Activated CD4-positive, alpha-beta T cell treated with anti-CD3 and anti-CD28 coated beads for 1 hour (primary cell): Measurements from ENCODE around the gene CCDC30.
"Not testable (repeated sequence)": the region's sequence is repeated elsewhere in the genome, so short reads cannot be mapped to it uniquely, and the experiment has no call there.

Experiments used
- DNase-seq: peaks from one replicate; pipeline ENCODE4 v3.0.0-alpha.2; 2020

The CCDC30 gene

GRCh38 chr1:42454403-42454802 is 8.7 kb upstream of the CCDC30 start:
- no peak for DNase-seq

DNA sequence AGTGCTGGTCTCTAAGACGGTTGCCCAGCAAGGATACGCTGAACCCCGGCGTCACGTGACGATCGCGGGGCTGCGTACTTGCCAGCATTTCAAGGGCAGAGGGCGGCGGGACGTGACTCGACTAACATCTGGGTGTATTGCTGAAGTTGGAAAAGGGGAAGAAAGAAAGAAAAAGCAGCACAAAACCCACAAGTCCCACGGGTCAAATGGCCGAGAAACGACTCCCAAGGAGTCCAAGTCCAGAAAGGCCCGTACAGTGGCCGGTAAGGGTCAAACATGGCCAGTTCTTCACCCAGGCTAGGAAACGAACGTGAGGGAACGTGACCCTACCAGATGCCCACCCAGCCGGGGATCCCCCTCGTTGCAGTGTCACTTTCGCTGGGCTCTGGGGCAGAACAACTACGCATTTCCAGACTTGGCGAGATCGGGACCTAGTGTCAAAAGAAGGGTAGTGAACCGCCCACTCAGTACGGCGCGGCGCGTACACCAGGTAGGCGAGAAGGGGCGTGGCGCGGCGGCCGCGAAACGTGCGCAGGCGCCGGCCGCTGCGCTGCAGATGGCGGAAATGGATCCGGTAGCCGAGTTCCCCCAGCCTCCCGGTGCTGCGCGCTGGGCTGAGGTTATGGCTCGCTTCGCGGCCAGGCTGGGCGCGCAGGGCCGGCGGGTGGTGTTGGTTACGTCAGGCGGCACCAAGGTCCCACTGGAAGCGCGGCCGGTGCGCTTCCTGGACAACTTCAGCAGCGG is 6.9 kb upstream of the CCDC30 start, which contains the start of the genes PPCS and ZMYND12:
PPCS (plus strand) TSS at position 534 of the 744 bp plus-strand sequence; CDS start at position 557, 23 bp downstream.
ZMYND12 (minus strand) TSS at position 13 of the 744 bp plus-strand sequence. CDS start 25 bp downstream, outside the sequence.
- peak; percentile 84 for DNase-seq

DNA sequence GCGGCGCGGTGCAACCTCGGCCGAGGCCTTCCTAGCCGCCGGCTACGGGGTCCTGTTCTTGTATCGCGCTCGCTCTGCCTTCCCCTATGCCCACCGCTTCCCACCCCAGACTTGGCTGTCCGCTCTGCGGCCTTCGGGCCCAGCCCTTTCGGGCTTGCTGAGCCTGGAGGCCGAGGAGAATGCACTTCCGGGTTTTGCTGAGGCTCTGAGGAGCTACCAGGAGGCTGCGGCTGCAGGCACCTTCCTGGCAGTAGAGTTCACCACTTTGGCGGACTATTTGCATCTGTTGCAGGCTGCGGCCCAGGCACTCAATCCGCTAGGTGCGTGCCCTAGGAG is 6.4 kb upstream of the CCDC30 start:
- peak; percentile 37 for DNase-seq

GRCh38 chr1:42461196-42461595 is 1.9 kb upstream of the CCDC30 start:
- DNase-seq: no peak

GRCh38 chr1:42463921-42464320 is 835 bp downstream of the CCDC30 start:
- no peak for DNase-seq

DNA sequence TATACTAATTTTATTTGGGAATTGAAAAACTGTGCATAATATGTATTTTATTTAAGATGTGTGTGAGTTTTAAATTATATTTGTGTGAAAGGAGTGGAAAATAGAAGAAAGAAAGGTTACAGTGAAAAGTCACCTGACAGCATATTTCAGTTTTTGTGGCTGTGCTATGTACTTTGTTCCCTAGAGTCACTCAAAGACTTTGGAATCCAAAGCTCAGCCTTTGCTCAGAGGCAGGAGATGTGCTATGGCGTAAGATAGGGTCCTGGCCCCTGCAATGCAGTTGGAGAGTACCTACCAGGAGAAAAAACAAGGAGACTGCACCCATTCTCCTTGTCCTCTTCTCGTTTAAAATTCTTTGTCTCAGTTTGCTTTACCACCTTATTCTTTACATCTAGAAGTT is 2.9 kb downstream of the CCDC30 start:
- no peak for DNase-seq

GRCh38 chr1:42469727-42470126 is 6.6 kb downstream of the CCDC30 start:
- no peak for DNase-seq

DNA sequence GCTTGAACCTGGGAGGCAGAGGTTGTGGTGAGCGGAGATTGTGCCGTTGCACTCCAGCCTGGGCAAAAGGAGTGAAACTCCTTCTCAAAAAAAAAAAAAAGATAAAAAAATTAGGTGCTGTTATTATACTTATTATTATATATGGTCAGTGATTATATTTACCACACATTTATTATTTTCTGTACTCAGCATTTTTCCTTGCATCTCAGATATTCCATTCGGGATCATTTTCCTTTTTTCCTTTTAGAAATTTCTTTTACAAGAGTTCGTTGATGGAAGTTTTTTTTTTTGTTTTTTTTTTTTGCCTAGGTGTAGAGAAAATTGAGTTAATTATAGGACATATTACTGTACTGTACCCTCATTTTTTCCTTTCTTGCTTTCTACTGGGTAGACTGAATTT is 13.5 kb downstream of the CCDC30 start:
- no peak for DNase-seq

GRCh38 chr1:42477354-42477753 is 14.3 kb downstream of the CCDC30 start:
- DNase-seq: not testable (repeated sequence)

DNA sequence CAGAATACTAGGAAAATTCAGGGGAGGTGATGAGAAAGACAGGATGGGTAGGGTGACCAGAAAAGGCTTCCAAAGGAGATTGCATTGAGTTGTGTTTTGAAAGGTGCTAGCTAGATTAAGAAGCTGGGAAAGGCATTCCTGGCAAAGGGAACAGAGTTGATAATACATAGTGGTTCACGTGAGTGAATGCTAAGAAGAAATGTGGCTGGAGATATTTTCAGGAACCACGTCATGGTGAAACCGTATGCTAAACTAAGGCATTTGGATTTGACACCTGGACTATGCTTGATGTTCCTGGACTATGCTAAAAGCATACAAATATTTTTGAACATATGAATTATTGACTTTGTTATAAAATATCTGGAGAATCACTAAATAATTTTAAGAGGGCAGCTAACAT is 14.7 kb downstream of the CCDC30 start:
- no peak for DNase-seq

GRCh38 chr1:42479621-42480020 is 16.5 kb downstream of the CCDC30 start:
- DNase-seq: no peak

- no peak for DNase-seq
These were observed 17.8 kb downstream of the CCDC30 start for GRCh38 chr1:42480921-42481320.

DNA sequence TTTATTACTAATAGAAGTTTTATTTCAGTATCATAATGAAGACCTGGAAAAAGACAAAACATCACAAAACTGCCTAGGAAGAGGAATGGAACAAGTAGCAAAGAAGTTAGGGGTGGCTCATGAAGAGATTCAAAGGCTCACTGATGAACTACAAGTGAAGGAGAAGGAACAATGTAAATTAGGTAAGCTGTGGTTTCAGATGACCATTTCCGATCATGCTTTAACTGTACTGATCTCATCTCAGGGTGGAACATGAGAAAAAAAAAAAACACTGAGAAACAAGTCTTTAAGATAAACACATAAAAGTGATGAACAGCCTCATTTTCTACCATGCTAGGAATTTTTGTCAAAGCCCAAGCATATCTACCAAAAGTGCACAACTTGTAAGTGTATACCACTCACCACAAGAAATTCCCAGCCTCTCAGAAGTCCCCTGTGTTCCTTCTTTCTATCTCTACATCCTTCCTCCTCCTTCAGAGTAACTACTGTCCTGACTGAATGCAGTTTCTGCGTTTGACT is 19.6 kb downstream of the CCDC30 start:
- DNase-seq: no peak

GRCh38 chr1:42484382-42484781 is 21.3 kb downstream of the CCDC30 start:
- no peak for DNase-seq

DNA sequence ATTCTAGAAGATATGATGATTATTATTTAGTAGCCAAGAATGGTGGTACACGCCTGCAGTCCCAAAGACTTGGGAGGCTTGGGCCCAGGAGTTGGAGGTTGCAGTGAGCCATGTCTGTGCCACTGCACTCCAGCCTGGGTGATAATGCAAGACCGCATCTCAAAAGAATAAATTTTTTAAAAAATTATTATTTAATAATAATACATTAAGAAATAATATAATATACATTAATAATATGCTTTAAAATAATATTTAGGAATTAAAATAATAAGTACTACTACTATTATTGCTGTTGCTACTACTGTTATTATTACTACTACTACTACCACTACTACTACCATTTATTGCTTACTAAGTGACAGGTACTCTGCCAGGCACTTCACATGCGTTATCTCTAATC is 27.2 kb downstream of the CCDC30 start:
- no peak for DNase-seq

- DNase-seq: not testable (repeated sequence)
These were observed 38.9 kb downstream of the CCDC30 start for GRCh38 chr1:42502031-42502430.

DNA sequence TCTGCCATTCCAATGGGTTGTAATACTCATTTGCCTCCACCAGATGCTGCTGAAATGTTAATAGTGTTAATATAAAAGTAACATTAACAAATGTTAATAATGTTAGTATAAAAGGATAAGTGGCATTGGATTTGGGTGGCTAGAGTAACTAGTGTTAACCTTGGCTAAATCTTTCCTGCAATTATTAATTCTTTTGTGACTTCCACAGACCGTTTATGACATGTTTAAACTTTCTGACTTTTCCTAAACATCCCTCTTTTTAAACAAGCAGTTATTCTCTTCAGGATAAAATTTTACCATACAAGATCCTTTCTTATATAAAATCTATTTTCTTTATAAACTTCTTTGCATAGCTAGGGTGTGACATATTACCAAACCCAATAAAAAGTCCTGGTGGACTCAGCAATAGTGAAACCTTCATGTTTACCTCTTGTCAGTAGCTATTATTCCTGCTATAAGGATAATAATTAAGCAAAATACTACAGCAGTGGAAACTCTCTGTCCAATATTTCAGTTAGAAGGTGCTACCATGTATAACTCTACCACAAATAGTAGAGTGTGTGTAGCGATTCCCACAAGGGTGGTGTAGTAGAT is 41.5 kb downstream of the CCDC30 start:
- no peak for DNase-seq

GRCh38 chr1:42506576-42506975 is 43.5 kb downstream of the CCDC30 start:
- DNase-seq: no peak

DNA sequence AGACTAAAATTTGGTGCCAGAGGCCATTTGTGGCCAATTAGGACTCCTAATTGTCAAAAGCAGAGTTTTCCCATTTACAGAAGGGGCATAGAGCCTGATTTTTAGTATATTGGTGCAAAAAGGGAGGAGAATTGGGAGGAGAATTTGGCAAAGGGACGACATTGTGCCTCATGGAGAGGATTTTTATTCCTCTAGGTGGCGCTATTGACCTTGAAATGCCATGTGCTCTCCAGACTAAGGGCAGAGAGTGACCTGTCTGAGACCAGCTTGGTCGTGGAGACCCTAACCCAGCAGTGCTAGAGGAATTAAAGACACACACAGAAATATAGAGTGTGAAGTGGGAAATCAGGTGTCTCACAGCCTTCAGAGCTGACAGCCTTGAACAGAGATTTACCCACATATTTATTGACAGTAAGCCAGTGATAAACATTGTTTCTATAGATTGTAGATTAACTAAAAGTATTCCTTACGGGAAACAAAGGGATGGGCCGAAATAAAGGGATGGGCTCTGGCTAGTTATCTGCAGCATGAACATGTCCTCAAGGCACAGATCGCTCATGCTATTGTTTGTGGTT is 48.6 kb downstream of the CCDC30 start:
- not testable (repeated sequence) for DNase-seq

GRCh38 chr1:42518908-42519307 is 55.8 kb downstream of the CCDC30 start:
- DNase-seq: no peak

DNA sequence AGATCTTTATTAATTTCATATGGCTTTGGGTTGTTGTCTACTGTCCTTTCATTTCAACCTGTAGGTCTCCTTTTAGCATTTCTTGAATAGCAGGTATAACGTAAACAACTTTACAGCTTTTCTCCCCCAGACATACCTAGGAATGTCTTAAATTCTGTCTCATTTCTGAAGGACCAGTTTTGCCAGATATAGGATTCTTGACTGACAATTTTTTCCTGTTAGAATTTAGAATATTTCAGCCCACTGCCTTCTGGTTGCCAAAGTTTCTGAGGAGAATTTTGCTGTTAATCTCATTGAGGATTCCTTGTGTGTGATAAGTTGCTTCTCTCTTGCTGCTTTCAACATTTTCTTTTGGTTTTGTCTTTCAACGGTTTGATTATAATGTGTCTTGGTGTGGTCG is 60.1 kb downstream of the CCDC30 start:
- DNase-seq: no peak

DNA sequence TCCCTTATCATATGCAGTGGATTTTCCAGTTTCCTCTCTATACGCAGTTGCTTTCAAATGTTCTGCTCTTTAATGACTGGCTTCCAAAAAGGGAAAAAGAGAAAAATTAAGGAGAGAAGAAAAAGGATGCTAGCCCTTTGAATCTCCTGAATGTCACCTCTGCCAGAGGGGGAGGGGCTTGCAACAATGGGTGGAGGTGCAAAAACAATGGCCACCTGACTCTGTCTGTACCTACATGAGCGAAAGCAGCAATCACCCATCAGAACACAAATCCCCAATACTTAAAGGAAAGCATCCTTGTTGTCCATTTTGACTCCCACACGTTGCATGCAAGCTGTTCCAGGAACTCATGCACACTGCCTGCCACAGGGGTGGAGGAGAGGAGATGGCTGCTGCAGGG is 61.2 kb downstream of the CCDC30 start:
- no peak for DNase-seq

- no peak for DNase-seq
These were observed 66.7 kb downstream of the CCDC30 start for GRCh38 chr1:42529724-42530181.

DNA sequence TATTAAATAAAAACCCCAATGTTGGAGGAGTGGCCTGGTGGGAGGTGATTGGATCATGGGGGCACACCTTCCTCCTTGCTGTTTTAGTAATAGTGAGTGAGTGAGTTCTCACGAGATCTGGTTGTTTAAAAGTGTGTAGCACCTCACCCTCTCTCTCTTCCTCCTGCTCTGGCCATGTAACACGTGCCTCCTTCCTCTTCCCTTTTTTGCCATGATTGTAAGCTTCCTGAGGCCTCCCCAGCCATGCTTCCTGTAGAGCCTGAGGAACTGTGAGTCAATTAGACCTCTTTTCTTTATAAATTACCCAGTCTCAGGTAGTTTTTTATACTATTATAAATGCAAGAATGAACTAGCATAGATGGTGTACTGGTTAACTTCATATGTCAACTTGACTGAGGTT is 68.0 kb downstream of the CCDC30 start:
- DNase-seq: no peak
